K562 (cell line): Measurements from ENCODE around the gene VAC14.

ENCODE experiments used
- HCFC1 ChIP-seq: IDR thresholded peaks from 2 replicates; pipeline ENCODE4 v1.6.1; 2012; ENCODE audit warnings: low read depth, low read length, improper control_type of control experiment
- RAD21 ChIP-seq, 2 experiments: fragments of 250-450 bp in 1 of 2; fragments of 450-650 bp in 1 of 2; sonication (Bioruptor Pico) in 1 of 2; formaldehyde crosslinking in 1 of 2; IDR thresholded peaks in 1 of 2; conservative IDR thresholded peaks in 1 of 2; 2 replicates each; pipeline versions ENCODE4 v1.4.0 to v1.8.0; 2020 to 2022; ENCODE audit warnings: mild to moderate bottlenecking in 2 of 2, moderate library complexity in 1 of 2
- SOX6 ChIP-seq: fragments of 450-650 bp; IDR thresholded peaks from 2 replicates; pipeline ENCODE4 v1.6.1; 2014; ENCODE audit warnings: mild to moderate bottlenecking
- THRA ChIP-seq: fragments of 450-650 bp; IDR thresholded peaks from 2 replicates; pipeline ENCODE4 v1.6.1; 2017; ENCODE audit warnings: mild to moderate bottlenecking, moderate library complexity
- ZNF347 ChIP-seq: fragments of 450-650 bp; formaldehyde crosslinking; IDR thresholded peaks from 2 replicates; pipeline ENCODE4 v1.4.0; 2020; ENCODE audit warnings: low read depth, mild to moderate bottlenecking, moderate library complexity

GRCh38 chr16:70780546-70780945, 20.4 kb downstream of the VAC14 start:
- no peak for TF ChIP-seq THRA
- no peak for TF ChIP-seq SOX6
- no peak for TF ChIP-seq ZNF347 (CRISPR knock-in tag)
- no peak for TF ChIP-seq HCFC1
- no peak for TF ChIP-seq RAD21 (CRISPR knock-in tag; conservative IDR thresholded peaks at IDR 0.05 in 1 of 2, IDR thresholded peaks at IDR 0.05 in 1 of 2)
